ENCODE results near the gene TMED1. TPM values are rescaled to one million over a fixed set of nuclear protein-coding genes. Genes with fewer than 3 reads are reported as not detected.

TMED1 gene
- polyA plus RNA-seq, 1 donor from 2014 or later, result 20.2 TPM

GRCh38 chr19:10846500-10847202, 10.6 kb upstream of the TMED1 start:
- H3K9me3 ChIP-seq (ENCODE audit: low read length), result peaks cover 4% of the 10 kb centered on the region
- no peaks in the 10 kb centered on the region for H3K27me3 ChIP-seq (ENCODE audit: insufficient read depth, low read depth, low read length)
- H2AFZ ChIP-seq (ENCODE audit: low read depth, low read length), result no peak overlapping the region
- no peak overlapping the region for H3K9ac ChIP-seq (ENCODE audit: low read length)
- no peaks in the 10 kb centered on the region for H3K36me3 ChIP-seq (ENCODE audit: insufficient read depth, low read length)
- H4K20me1 ChIP-seq (ENCODE audit: insufficient read depth), result no peaks in the 10 kb centered on the region
- no peak overlapping the region for H3K4me2 ChIP-seq (ENCODE audit: low read length)
- no peaks in the 10 kb centered on the region for H3K9me2 ChIP-seq (ENCODE audit: insufficient read depth, low read length)
- TF ChIP-seq EZH2 (IDR thresholded peaks at IDR 0.05; ENCODE audit: borderline replicate concordance, insufficient read depth, low read length, poor library complexity, severe bottlenecking), result no peak
- no peak for TF ChIP-seq TAF1 (IDR thresholded peaks at IDR 0.05; ENCODE audit: low read depth)
- TF ChIP-seq REST (IDR thresholded peaks at IDR 0.05; ENCODE audit: borderline replicate concordance), result no peak
- no peaks in the 10 kb centered on the region for H3K79me2 ChIP-seq (replicated peaks; ENCODE audit: insufficient read depth, low read length)
- no peak overlapping the region for H3K4me3 ChIP-seq (ENCODE audit: low read length)
- no peak overlapping the region for H3K27ac ChIP-seq (ENCODE audit: low read length)
- H3F3A ChIP-seq (ENCODE audit: insufficient read depth, low read length, poor library complexity, severe bottlenecking), result no peaks in the 10 kb centered on the region

- H3K27ac ChIP-seq (ENCODE audit: low read length), result no peak overlapping the region
- TF ChIP-seq TAF1 (IDR thresholded peaks at IDR 0.05; ENCODE audit: low read depth) (no peak), EZH2 (IDR thresholded peaks at IDR 0.05; ENCODE audit: borderline replicate concordance, insufficient read depth, low read length, poor library complexity, severe bottlenecking) (no peak), POLR2AphosphoS5 (IDR thresholded peaks at IDR 0.05) (no peak), REST (IDR thresholded peaks at IDR 0.05; ENCODE audit: borderline replicate concordance) (no peak), EP300 (conservative IDR thresholded peaks at IDR 0.05; ENCODE audit: poor library complexity, severe bottlenecking) (no peak), CTCF (IDR thresholded peaks at IDR 0.05; ENCODE audit: poor library complexity, severe bottlenecking) (no peak), MXI1 (conservative IDR thresholded peaks at IDR 0.05; ENCODE audit: poor library complexity, severe bottlenecking) (no peak)
- H3K9me3 ChIP-seq (ENCODE audit: low read length), result peaks cover 4% of the 10 kb centered on the region
- H3K79me2 ChIP-seq (replicated peaks; ENCODE audit: insufficient read depth, low read length), result no peaks in the 10 kb centered on the region
- H3K9me2 ChIP-seq (ENCODE audit: insufficient read depth, low read length), result no peaks in the 10 kb centered on the region
- no peaks in the 10 kb centered on the region for H3F3A ChIP-seq (ENCODE audit: insufficient read depth, low read length, poor library complexity, severe bottlenecking)
- H3K4me2 ChIP-seq (ENCODE audit: low read length), result no peak overlapping the region
- no peaks in the 10 kb centered on the region for H4K20me1 ChIP-seq (ENCODE audit: insufficient read depth)
- H2AFZ ChIP-seq (ENCODE audit: low read depth, low read length), result no peak overlapping the region
- H3K36me3 ChIP-seq (ENCODE audit: insufficient read depth, low read length), result no peaks in the 10 kb centered on the region
- no peaks in the 10 kb centered on the region for H3K27me3 ChIP-seq (ENCODE audit: insufficient read depth, low read depth, low read length)
- H3K9ac ChIP-seq (ENCODE audit: low read length), result no peak overlapping the region
- H3K4me3 ChIP-seq (ENCODE audit: low read length), result no peak overlapping the region
These were observed 6.8 kb upstream of the TMED1 start for GRCh38 chr19:10842788-10843187.
